H9 (cell line): ENCODE results near the gene PWWP2B. TPM values are rescaled to one million over a fixed set of nuclear protein-coding genes. Genes with fewer than 3 reads are reported as not detected.

ENCODE experiments used
- DNase-seq: peaks from one replicate; pipeline ENCODE4 v3.0.0-alpha.2; 2017
- H2AFZ ChIP-seq: one replicate; pipeline ENCODE4 v1.6.1; 2013; ENCODE audit warnings: mild to moderate bottlenecking, low read length, control low read depth, moderate library complexity
- H2AK5ac ChIP-seq: 2 replicates; pipeline ENCODE4 v1.6.1; 2013; ENCODE audit warnings: low read length, control low read depth, mixed read lengths; ENCODE audit not compliant: insufficient read length
- H2BK120ac ChIP-seq: one replicate; pipeline ENCODE4 v1.6.1; 2013; ENCODE audit warnings: low read depth, mild to moderate bottlenecking, low read length, control low read depth, inconsistent platforms; ENCODE audit not compliant: poor library complexity, severe bottlenecking
- H2BK12ac ChIP-seq: 2 replicates; pipeline ENCODE4 v1.6.1; 2013; ENCODE audit warnings: low read length, control low read depth, mixed read lengths, low read depth; ENCODE audit not compliant: insufficient read length
- H2BK15ac ChIP-seq: 2 replicates; pipeline ENCODE4 v1.6.1; 2013; ENCODE audit warnings: low read depth, low read length, control low read depth
- H2BK20ac ChIP-seq: one replicate; pipeline ENCODE4 v1.6.1; 2013; ENCODE audit warnings: low read depth, mild to moderate bottlenecking, low read length, control low read depth, inconsistent platforms; ENCODE audit not compliant: poor library complexity, severe bottlenecking
- H2BK5ac ChIP-seq: 2 replicates; pipeline ENCODE4 v1.6.1; 2013; ENCODE audit warnings: low read length, control low read depth, mixed read lengths; ENCODE audit not compliant: insufficient read length
- H3K14ac ChIP-seq: 2 replicates; pipeline ENCODE4 v1.6.1; 2013; ENCODE audit warnings: low read length, control low read depth; ENCODE audit not compliant: insufficient read depth
- H3K18ac ChIP-seq: 2 replicates; pipeline ENCODE4 v1.6.1; 2013; ENCODE audit warnings: low read depth, mild to moderate bottlenecking, mixed read lengths, low read length, control low read depth; ENCODE audit not compliant: insufficient read length
- H3K23ac ChIP-seq: 2 replicates; pipeline ENCODE4 v1.6.1; 2013; ENCODE audit warnings: low read length, control low read depth, mixed read lengths, low read depth; ENCODE audit not compliant: insufficient read length
- H3K23me2 ChIP-seq: 2 replicates; pipeline ENCODE4 v1.6.1; 2013; ENCODE audit warnings: low read depth, mild to moderate bottlenecking, mixed read lengths, low read length, control low read depth; ENCODE audit not compliant: insufficient read length, poor library complexity, severe bottlenecking
- H3K27ac ChIP-seq: 2 replicates; pipeline ENCODE4 v1.5.1; 2013; ENCODE audit warnings: low read length, control low read depth, mixed read lengths, low read depth; ENCODE audit not compliant: insufficient read length
- H3K27me3 ChIP-seq: 2 replicates; pipeline ENCODE4 v1.6.1; 2013; ENCODE audit warnings: low read length, control low read depth, inconsistent platforms; ENCODE audit not compliant: insufficient read depth
- H3K4ac ChIP-seq: 2 replicates; pipeline ENCODE4 v1.6.1; 2013; ENCODE audit warnings: low read depth, mild to moderate bottlenecking, control low read depth, inconsistent platforms, low read length, moderate library complexity
- H3K4me1 ChIP-seq: 2 replicates; pipeline ENCODE4 v1.6.1; 2013; ENCODE audit warnings: low read length, control low read depth, inconsistent platforms; ENCODE audit not compliant: insufficient read depth
- H3K4me2 ChIP-seq: 2 replicates; pipeline ENCODE4 v1.6.1; 2013; ENCODE audit warnings: low read length, control low read depth, mixed read lengths; ENCODE audit not compliant: insufficient read length, insufficient read depth
- H3K56ac ChIP-seq: 2 replicates; pipeline ENCODE4 v1.6.1; 2013; ENCODE audit warnings: low read depth, mild to moderate bottlenecking, mixed read lengths, low read length, control low read depth; ENCODE audit not compliant: insufficient read length
- H3K79me1 ChIP-seq: 2 replicates; pipeline ENCODE4 v1.6.1; 2013; ENCODE audit warnings: low read depth, mild to moderate bottlenecking, moderate library complexity, low read length, control low read depth, inconsistent platforms; ENCODE audit not compliant: insufficient read depth, poor library complexity, severe bottlenecking
- H3K79me2 ChIP-seq: 2 replicates; pipeline ENCODE4 v1.6.1; 2013; ENCODE audit warnings: low read length, control low read depth, inconsistent platforms; ENCODE audit not compliant: insufficient read depth
- H3K9ac ChIP-seq: 2 replicates; pipeline ENCODE4 v1.6.1; 2013; ENCODE audit warnings: low read length, control low read depth, mixed read lengths; ENCODE audit not compliant: insufficient read length; ENCODE audit errors: extremely low read depth
- H3K9me3 ChIP-seq: one replicate; pipeline ENCODE4 v1.6.1; 2013; ENCODE audit warnings: low read depth, low read length, inconsistent platforms; ENCODE audit not compliant: control insufficient read depth
- H3T11ph ChIP-seq: one replicate; pipeline ENCODE4 v1.6.1; 2013; ENCODE audit warnings: mild to moderate bottlenecking, low read length, control low read depth, inconsistent platforms
- H4K20me1 ChIP-seq: one replicate; pipeline ENCODE4 v1.6.1; 2013; ENCODE audit not compliant: control insufficient read depth, insufficient read length, insufficient read depth
- H4K5ac ChIP-seq: 2 replicates; pipeline ENCODE4 v1.6.1; 2013; ENCODE audit warnings: low read depth, mild to moderate bottlenecking, mixed read lengths, low read length, control low read depth; ENCODE audit not compliant: insufficient read length
- H4K8ac ChIP-seq: replicated peaks from 2 replicates; pipeline ENCODE4 v1.6.1; 2013; ENCODE audit warnings: low read length, control low read depth, mixed read lengths, low read depth; ENCODE audit not compliant: insufficient read length
- H4K91ac ChIP-seq: 2 replicates; pipeline ENCODE4 v1.6.1; 2013; ENCODE audit warnings: low read depth, mild to moderate bottlenecking, moderate library complexity, mixed read lengths, low read length, control low read depth; ENCODE audit not compliant: insufficient read length
- H3K27ac Mint-ChIP-seq, 3 experiments: 2 replicates in 2 of 3; 3 replicates in 1 of 3; pipeline ENCODE4 v1.8.0; 2020 to 2021; ENCODE audit warnings: mixed read lengths in 3 of 3, mild to moderate bottlenecking in 1 of 3, moderate library complexity in 1 of 3
- H3K27me3 Mint-ChIP-seq: 2 replicates; pipeline ENCODE4 v1.8.0; 2021; ENCODE audit warnings: low read depth, mild to moderate bottlenecking, moderate library complexity, mixed read lengths
- H3K36me3 Mint-ChIP-seq, 3 experiments: 2 replicates in 2 of 3; 3 replicates in 1 of 3; pipeline ENCODE4 v1.8.0; 2020 to 2021; ENCODE audit warnings: low read depth in 3 of 3, mixed read lengths in 3 of 3; ENCODE audit not compliant: insufficient read depth in 1 of 3
- H3K4me1 Mint-ChIP-seq, 2 experiments: 2 replicates each; pipeline ENCODE4 v1.8.0; 2020; ENCODE audit warnings: mixed read lengths in 2 of 2
- H3K4me3 Mint-ChIP-seq, 2 experiments: 2 replicates in 1 of 2; 3 replicates in 1 of 2; pipeline ENCODE4 v1.8.0; 2020 to 2021; ENCODE audit warnings: mild to moderate bottlenecking in 2 of 2, mixed read lengths in 2 of 2, moderate library complexity in 1 of 2
- H3K9me3 Mint-ChIP-seq, 2 experiments: 2 replicates in 1 of 2; 3 replicates in 1 of 2; pipeline ENCODE4 v1.8.0; 2020; ENCODE audit warnings: mild to moderate bottlenecking in 2 of 2, mixed read lengths in 2 of 2, moderate library complexity in 1 of 2
- WGBS: extraction: QIAGEN DNeasy Blood & Tissue Kit; methylation state at CpG from one replicate; pipeline ENCODE4 v1.1.7; 2013; ENCODE audit warnings: missing lambda C conversion rate, low lambda C conversion rate, mixed read lengths; ENCODE audit not compliant: insufficient read length; ENCODE audit errors: extremely low coverage; 5-methylcytosine and 5-hydroxymethylcytosine counted together
- total RNA-seq: library from RNA; stranded (reverse); gene quantifications from 2 replicates; pipeline ENCODE4 v1.2.1, GENCODE V29; 2021
- TF ChIP-seq, protein P1 (sequence below): fragments of 200-600 bp; sonication (generic); conservative IDR thresholded peaks from 3 replicates; pipeline ENCODE4 v1.8.0; 2021; ENCODE audit warnings: antibody characterized with exemption, mild to moderate bottlenecking

Gene PWWP2B
- total RNA-seq, 1 experiment from 2014 or later = 10.0 TPM

- H3K23ac ChIP-seq = no peak overlapping the region
- no peak overlapping the region for H2BK15ac ChIP-seq
- no peak overlapping the region for H2BK20ac ChIP-seq
- Mint-ChIP-seq H3K36me3 (no peaks in the 10 kb centered on the region; a peak in 1 of 7 replicates), H3K9me3 (no peaks in the 10 kb centered on the region), H3K4me1 (peaks cover 22 to 40% of the 10 kb centered on the region in 2 experiments), H3K27ac (0 out of 7 replicates have a peak overlapping the region, but pooled peaks of 1 of the 3 experiments have one; percentile 29), H3K4me3 (no peak overlapping the region), H3K27me3 (no peaks in the 10 kb centered on the region; the same call in none of the 2 replicates)
- no peak overlapping the region for H4K8ac ChIP-seq
- no peak overlapping the region for H2BK5ac ChIP-seq
- no peak overlapping the region for H3K4ac ChIP-seq
- no peaks in the 10 kb centered on the region for H3K79me1 ChIP-seq
- H3K23me2 ChIP-seq = peaks cover 2% of the 10 kb centered on the region
- no peak overlapping the region for H3K14ac ChIP-seq
- H3K79me2 ChIP-seq = no peaks in the 10 kb centered on the region
- H2AK5ac ChIP-seq = no peak overlapping the region
- H3K4me2 ChIP-seq = peak overlapping the region; percentile 8
- H2BK12ac ChIP-seq = no peak overlapping the region
- H3T11ph ChIP-seq = no peak overlapping the region
- no peak overlapping the region for H2AFZ ChIP-seq
- WGBS = no CpG with 5 or more reads among the region's 15 CpGs
- no peak overlapping the region for H3K27ac ChIP-seq
- H4K91ac ChIP-seq = no peak overlapping the region
- no peaks in the 10 kb centered on the region for H3K9me3 ChIP-seq
- no peaks in the 10 kb centered on the region for H3K27me3 ChIP-seq
- TF ChIP-seq, protein P1, sequence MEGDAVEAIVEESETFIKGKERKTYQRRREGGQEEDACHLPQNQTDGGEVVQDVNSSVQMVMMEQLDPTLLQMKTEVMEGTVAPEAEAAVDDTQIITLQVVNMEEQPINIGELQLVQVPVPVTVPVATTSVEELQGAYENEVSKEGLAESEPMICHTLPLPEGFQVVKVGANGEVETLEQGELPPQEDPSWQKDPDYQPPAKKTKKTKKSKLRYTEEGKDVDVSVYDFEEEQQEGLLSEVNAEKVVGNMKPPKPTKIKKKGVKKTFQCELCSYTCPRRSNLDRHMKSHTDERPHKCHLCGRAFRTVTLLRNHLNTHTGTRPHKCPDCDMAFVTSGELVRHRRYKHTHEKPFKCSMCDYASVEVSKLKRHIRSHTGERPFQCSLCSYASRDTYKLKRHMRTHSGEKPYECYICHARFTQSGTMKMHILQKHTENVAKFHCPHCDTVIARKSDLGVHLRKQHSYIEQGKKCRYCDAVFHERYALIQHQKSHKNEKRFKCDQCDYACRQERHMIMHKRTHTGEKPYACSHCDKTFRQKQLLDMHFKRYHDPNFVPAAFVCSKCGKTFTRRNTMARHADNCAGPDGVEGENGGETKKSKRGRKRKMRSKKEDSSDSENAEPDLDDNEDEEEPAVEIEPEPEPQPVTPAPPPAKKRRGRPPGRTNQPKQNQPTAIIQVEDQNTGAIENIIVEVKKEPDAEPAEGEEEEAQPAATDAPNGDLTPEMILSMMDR = no peak
- H3K4me1 ChIP-seq = peaks cover 4% of the 10 kb centered on the region; the same call in 1 of the 2 replicates
- H3K18ac ChIP-seq = no peak overlapping the region
- H4K5ac ChIP-seq = no peak overlapping the region
- DNase-seq = peak; percentile 92
- peaks cover 5% of the 10 kb centered on the region for H4K20me1 ChIP-seq
- no peak overlapping the region for H2BK120ac ChIP-seq
- H3K9ac ChIP-seq = no peak overlapping the region
- H3K56ac ChIP-seq = no peak overlapping the region
These were observed 51.3 kb downstream of the PWWP2B start for GRCh38 chr10:132448248-132448731.
